Testis (tissue), 3 donors: Measurements from ENCODE around the gene ZNF679. TPM values are rescaled to one million over a fixed set of nuclear protein-coding genes. Genes with fewer than 3 reads are reported as not detected.
"Not testable (repeated sequence)": the region's sequence is repeated elsewhere in the genome, so short reads cannot be mapped to it uniquely, and the experiment has no call there.

Experiments
- DNase-seq: peaks from one replicate; pipeline ENCODE4 v3.0.0-alpha.2; 2019
- H3K27ac ChIP-seq, 2 donors: fragments of 200-600 bp; sonication (generic); one replicate each; pipeline ENCODE4 v1.5.1; 2019
- H3K27me3 ChIP-seq: fragments of 200-600 bp; sonication (generic); one replicate; pipeline ENCODE4 v1.5.1; 2019
- H3K36me3 ChIP-seq: fragments of 200-600 bp; sonication (generic); one replicate; pipeline ENCODE4 v1.5.1; 2017; ENCODE audit warnings: low read depth; ENCODE audit errors: missing control alignments
- H3K4me1 ChIP-seq: fragments of 200-600 bp; sonication (generic); one replicate; pipeline ENCODE4 v1.5.1; 2019
- H3K4me3 ChIP-seq, 2 donors: fragments of 200-600 bp; sonication (generic); one replicate each; pipeline ENCODE4 v1.5.1; 2017 to 2019
- H3K9me3 ChIP-seq: fragments of 200-600 bp; sonication (generic); one replicate; pipeline ENCODE4 v1.5.1; 2017
- CTCF ChIP-seq, 3 experiments: fragments of 450-650 bp in 2 of 3; fragments of 200-600 bp in 1 of 3; sonication (generic) in 1 of 3; IDR thresholded peaks; one replicate each; pipeline ENCODE4 v1.5.1; 2016 to 2019; ENCODE audit warnings: antibody characterized with exemption in 3 of 3, mild to moderate bottlenecking in 2 of 3, moderate library complexity in 1 of 3
- POLR2A ChIP-seq: fragments of 450-650 bp; IDR thresholded peaks from one replicate; pipeline ENCODE4 v1.6.1; 2017; ENCODE audit warnings: antibody characterized with exemption, mild to moderate bottlenecking, moderate library complexity
- WGBS, 2 donors: methylation state at CpG; one replicate each; pipeline ENCODE4 v1.1.5; 2018; 5-methylcytosine and 5-hydroxymethylcytosine counted together
- intact Hi-C: fragments of 100-400 bp; cut with DNase I; formaldehyde crosslinking; loops from one replicate; pipeline ENCODE4 v1.15.1; 2023; ENCODE audit warnings: low total_unique reads
- polyA plus RNA-seq: library from polyadenylated mRNA; stranded (reverse); fragments of 350-450 nt; fragmentation: Illumina TruSeq; extraction: RNeasy Lipid Tissue Mini Kit (QIAGEN cat#74804); gene quantifications from one replicate; pipeline ENCODE4 v1.2.3, GENCODE V29; 2014; ENCODE audit warnings: low read depth, low replicate concordance; ENCODE audit not compliant: insufficient read depth
- total RNA-seq, 2 donors: library from RNA; depleted of rRNA; stranded (reverse); fragments of >200 nt; gene quantifications; one replicate each; pipeline ENCODE4 v1.2.3, GENCODE V29; 2016

Gene ZNF679
- total and polyA plus RNA-seq, 3 donors from 2014 or later, result 0.99 to 2.6 (median 1.3) TPM

- TF ChIP-seq CTCF (IDR thresholded peaks at IDR 0.05) (no peak), POLR2A (no peak)
- Histone ChIP-seq H3K4me3 (no peak overlapping the region), H3K27ac (no peak overlapping the region), H3K36me3 (no peaks in the 10 kb centered on the region), H3K9me3 (no peaks in the 10 kb centered on the region), H3K4me1 (peaks cover 10% of the 10 kb centered on the region), H3K27me3 (no peaks in the 10 kb centered on the region)
- WGBS, 2 donors, result 83 to 89% methylated on average over 2 to 3 of the region's 3 CpGs
- DNase-seq, result no peak
- intact Hi-C loops, result no loop called here
These were observed 82.2 kb downstream of the ZNF679 start for GRCh38 chr7:64310426-64310825.

- Histone ChIP-seq H3K4me1 (peaks cover 10% of the 10 kb centered on the region), H3K36me3 (no peaks in the 10 kb centered on the region), H3K9me3 (no peaks in the 10 kb centered on the region), H3K27me3 (no peaks in the 10 kb centered on the region), H3K4me3 (no peak overlapping the region), H3K27ac (no peak overlapping the region)
- intact Hi-C loops, result no loop called here
- DNase-seq, result no peak
- WGBS, 2 donors, result 19 to 55% methylated on average over 2 of the region's 2 CpGs
- TF ChIP-seq CTCF (IDR thresholded peaks at IDR 0.05) (no peak), POLR2A (no peak)
These were observed 84.6 kb downstream of the ZNF679 start for GRCh38 chr7:64312826-64313225.

GRCh38 chr7:64313740-64314491 is 85.6 kb downstream of the ZNF679 start, which contains the start of gene ZNF736:
Gene ZNF736, plus strand, starts transcription at chr7:64313961. Its CDS starts 190 bp downstream, at chr7:64314151.
- TF ChIP-seq CTCF (IDR thresholded peaks at IDR 0.05), result no peak
- peak; percentile 64 for TF ChIP-seq POLR2A
- DNase-seq, result peak; percentile 97
- Histone ChIP-seq H3K9me3 (no peaks in the 10 kb centered on the region), H3K36me3 (no peaks in the 10 kb centered on the region), H3K4me3 (peak within 1 kb of the TSS; percentile 70 to 87), H3K27me3 (no peaks in the 10 kb centered on the region), H3K27ac (peak within 1 kb of the TSS; percentile 76), H3K4me1 (peaks cover 10% of the 10 kb centered on the region)
- intact Hi-C loops, result no loop called here
- WGBS, 2 donors, result 0 to 1% methylated on average over 31 to 33 of the region's 33 CpGs

GRCh38 chr7:64314566-64314965 is 86.3 kb downstream of the ZNF679 start:
- Histone ChIP-seq H3K27me3 (no peaks in the 10 kb centered on the region), H3K4me1 (peaks cover 10% of the 10 kb centered on the region), H3K27ac (peak overlapping the region; percentile 76), H3K4me3 (peak overlapping the region; percentile 70 to 87), H3K9me3 (no peaks in the 10 kb centered on the region), H3K36me3 (no peaks in the 10 kb centered on the region)
- intact Hi-C loops, result no loop called here
- peak; percentile 25 for DNase-seq
- 13 to 17% methylated on average over 10 of the region's 10 CpGs for WGBS, 2 donors
- no peak for TF ChIP-seq CTCF (IDR thresholded peaks at IDR 0.05)
- TF ChIP-seq POLR2A, result no peak

GRCh38 chr7:64316031-64316742 is 87.9 kb downstream of the ZNF679 start:
- whole genome bisulfite sequencing, 2 donors, result 35 to 81% methylated on average over 1 of the region's 1 CpG

More at GRCh38 chr7:64316031-64316742, 87.9 kb downstream of the ZNF679 start:
- intact Hi-C loops, H3K4me3 ChIP-seq, H3K9me3 ChIP-seq, H3K4me1 ChIP-seq, H3K27ac ChIP-seq, DNase-seq, H3K27me3 ChIP-seq, H3K36me3 ChIP-seq: not testable (repeated sequence)
